GM21381 (cell line): ENCODE results near the gene LRRTM4.

ENCODE experiments used
- ATAC-seq: cut with Tn5 transposase; IDR thresholded peaks from one replicate; pipeline ENCODE4 v1.9.1; 2021; ENCODE audit warnings: mild to moderate bottlenecking, moderate library complexity; ENCODE audit not compliant: unreplicated experiment

The LRRTM4 gene

GRCh38 chr2:76930056-76930744 is 592.0 kb downstream of the LRRTM4 start:
- ATAC-seq, result no peak

GRCh38 chr2:76928026-76928425 is 594.1 kb downstream of the LRRTM4 start:
- no peak for ATAC-seq

- no peak for ATAC-seq
These were observed 601.2 kb downstream of the LRRTM4 start for GRCh38 chr2:76921006-76921405.

- no peak for ATAC-seq
These were observed 626.7 kb downstream of the LRRTM4 start for GRCh38 chr2:76895469-76895868.

GRCh38 chr2:76870581-76870980 is 651.6 kb downstream of the LRRTM4 start:
- no peak for ATAC-seq

GRCh38 chr2:76870011-76870410 is 652.2 kb downstream of the LRRTM4 start:
- ATAC-seq, result no peak

GRCh38 chr2:76867854-76868253 is 654.3 kb downstream of the LRRTM4 start:
- no peak for ATAC-seq

- ATAC-seq, result no peak
These were observed 655.7 kb downstream of the LRRTM4 start for GRCh38 chr2:76866464-76866863.

GRCh38 chr2:76862901-76863300 is 659.3 kb downstream of the LRRTM4 start:
- no peak for ATAC-seq

GRCh38 chr2:76861708-76862107 is 660.5 kb downstream of the LRRTM4 start:
- ATAC-seq, result peak; percentile 60

- no peak for ATAC-seq
These were observed 671.2 kb downstream of the LRRTM4 start for GRCh38 chr2:76851000-76851399.

- no peak for ATAC-seq
These were observed 673.1 kb downstream of the LRRTM4 start for GRCh38 chr2:76849086-76849485.

GRCh38 chr2:76839826-76840225 is 682.4 kb downstream of the LRRTM4 start:
- no peak for ATAC-seq

GRCh38 chr2:76829374-76830234 is 692.6 kb downstream of the LRRTM4 start:
- ATAC-seq, result no peak

GRCh38 chr2:76826691-76827090 is 695.5 kb downstream of the LRRTM4 start:
- ATAC-seq, result no peak

- no peak for ATAC-seq
These were observed 696.8 kb downstream of the LRRTM4 start for GRCh38 chr2:76825140-76825970.

- no peak for ATAC-seq
These were observed 700.4 kb downstream of the LRRTM4 start for GRCh38 chr2:76821731-76822130.

- no peak for ATAC-seq
These were observed 709.1 kb downstream of the LRRTM4 start for GRCh38 chr2:76813084-76813483.

- no peak for ATAC-seq
These were observed 710.0 kb downstream of the LRRTM4 start for GRCh38 chr2:76812156-76812555.

GRCh38 chr2:76809136-76809535 is 713.0 kb downstream of the LRRTM4 start:
- ATAC-seq, result no peak

GRCh38 chr2:76808732-76809131 is 713.4 kb downstream of the LRRTM4 start:
- ATAC-seq, result no peak
